ENCODE measurements around the gene CCNK. TPM values are rescaled to one million over a fixed set of nuclear protein-coding genes. Genes with fewer than 3 reads are reported as not detected.

The CCNK gene
- total RNA-seq, 1 experiment from 2014 or later = 80.1 TPM

- H3K79me1 ChIP-seq (ENCODE audit: insufficient read depth, low read depth, low read length, poor library complexity, severe bottlenecking) = no peaks in the 10 kb centered on the region
- no peak overlapping the region for H2AK5ac ChIP-seq (ENCODE audit: insufficient read length, low read length)
- no peaks in the 10 kb centered on the region; the same call in 1 of the 2 replicates for H3K79me2 ChIP-seq (ENCODE audit: insufficient read depth, low read length)
- Mint-ChIP-seq H3K9me3 (peaks cover 0 to 6% of the 10 kb centered on the region in 2 experiments; a peak in 4 of 5 replicates), H3K4me3 (no peak overlapping the region; a peak in 1 of 5 replicates), H3K4me1 (peaks cover 17 to 30% of the 10 kb centered on the region in 2 experiments), H3K36me3 (ENCODE audit: insufficient read depth in 1 of 3, low read depth in 3 of 3) (peaks cover 5 to 13% (median 8%) of the 10 kb centered on the region in 3 experiments; a peak in 6 of 7 replicates), H3K27me3 (ENCODE audit: low read depth) (no peaks in the 10 kb centered on the region; the same call in 1 of the 2 replicates), H3K27ac (no peak overlapping the region)
- H3K23me2 ChIP-seq (ENCODE audit: insufficient read length, low read depth, low read length, poor library complexity, severe bottlenecking) = no peaks in the 10 kb centered on the region
- H4K5ac ChIP-seq (ENCODE audit: insufficient read length, low read depth, low read length) = no peak overlapping the region
- H2BK5ac ChIP-seq (ENCODE audit: insufficient read length, low read length) = no peak overlapping the region
- H3K9me3 ChIP-seq (ENCODE audit: control insufficient read depth, low read depth, low read length) = no peaks in the 10 kb centered on the region
- H3K4me2 ChIP-seq (ENCODE audit: insufficient read depth, insufficient read length, low read length) = no peak overlapping the region
- no peak overlapping the region for H3K4ac ChIP-seq (ENCODE audit: low read depth, low read length)
- no peak overlapping the region for H2BK12ac ChIP-seq (ENCODE audit: insufficient read length, low read depth, low read length)
- H3K56ac ChIP-seq (ENCODE audit: insufficient read length, low read depth, low read length) = no peak overlapping the region
- TF ChIP-seq CTCF (conservative IDR thresholded peaks at IDR 0.05) = no peak
- no peaks in the 10 kb centered on the region; the same call in 1 of the 2 replicates for H3K4me1 ChIP-seq (ENCODE audit: insufficient read depth, low read length)
- DNase-seq = no peak
- WGBS (ENCODE audit: extremely low coverage, insufficient read length, low lambda C conversion rate) = no CpG with 5 or more reads among the region's 9 CpGs
- 0 out of 2 replicates have a peak, but pooled peaks cover 2% of the 10 kb centered on the region for H3K27me3 ChIP-seq (ENCODE audit: insufficient read depth, low read length)
- H3K27ac ChIP-seq (ENCODE audit: insufficient read length, low read depth, low read length) = no peak overlapping the region
- no peak overlapping the region for H2AFZ ChIP-seq (ENCODE audit: low read length)
- no peak overlapping the region for H3K23ac ChIP-seq (ENCODE audit: insufficient read length, low read depth, low read length)
- H2BK15ac ChIP-seq (ENCODE audit: low read depth, low read length) = no peak overlapping the region
- H4K20me1 ChIP-seq (ENCODE audit: control insufficient read depth, insufficient read depth, insufficient read length) = peaks cover 3% of the 10 kb centered on the region
- no peak overlapping the region; the same call in 1 of the 2 replicates for H3K14ac ChIP-seq (ENCODE audit: insufficient read depth, low read length)
- no peak overlapping the region for H3K9ac ChIP-seq (ENCODE audit: extremely low read depth, insufficient read length, low read length)
- H4K91ac ChIP-seq (ENCODE audit: insufficient read length, low read depth, low read length) = no peak overlapping the region
- no peak overlapping the region for H3T11ph ChIP-seq (ENCODE audit: low read length)
- H3K18ac ChIP-seq (ENCODE audit: insufficient read length, low read depth, low read length) = no peak overlapping the region
- no peak overlapping the region for H2BK20ac ChIP-seq (ENCODE audit: low read depth, low read length, poor library complexity, severe bottlenecking)
- no peak overlapping the region for H4K8ac ChIP-seq (replicated peaks; ENCODE audit: insufficient read length, low read depth, low read length)
- H2BK120ac ChIP-seq (ENCODE audit: low read depth, low read length, poor library complexity, severe bottlenecking) = no peak overlapping the region
These were observed 73.7 kb downstream of the CCNK start for GRCh38 chr14:99554757-99555531.
